ENCODE measurements around the gene GNPTG. TPM values are rescaled to one million over a fixed set of nuclear protein-coding genes. Genes with fewer than 3 reads are reported as not detected.

The GNPTG gene
- total RNA-seq, 2 experiments from 2014 or later = 19.2 to 19.7 TPM

DNA sequence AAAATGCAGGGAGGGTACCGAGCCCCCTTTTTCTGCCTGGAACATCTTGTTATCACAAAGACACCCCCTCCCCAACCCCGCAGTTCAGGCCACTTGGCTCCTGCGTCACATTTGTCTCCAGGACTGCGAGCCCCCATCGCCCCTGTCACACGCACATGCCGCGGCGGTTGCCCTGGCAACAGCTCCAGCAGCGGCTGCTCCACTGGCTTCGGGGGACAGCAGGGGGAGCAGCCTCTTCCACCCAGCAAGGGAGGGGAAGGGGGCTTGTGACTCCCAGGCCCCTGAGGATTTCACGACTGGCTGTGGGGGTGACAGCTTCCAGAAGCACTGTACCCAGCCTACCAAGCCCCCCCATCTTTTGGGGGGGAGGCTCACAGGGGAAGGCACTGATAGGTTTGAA is 15.7 kb upstream of the GNPTG start:
- Mint-ChIP-seq H3K4me3 (no peak overlapping the region), H3K27ac (no peak overlapping the region), H3K4me1 (peaks cover 16% of the 10 kb centered on the region), H3K9me3 (no peaks in the 10 kb centered on the region), H3K36me3 (no peaks in the 10 kb centered on the region), H3K27me3 (peaks cover 39% of the 10 kb centered on the region)
- peak; percentile 41 for DNase-seq

- Mint-ChIP-seq H3K4me1 (peaks cover 11% of the 10 kb centered on the region), H3K27ac (no peak overlapping the region), H3K4me3 (no peak overlapping the region), H3K36me3 (no peaks in the 10 kb centered on the region), H3K9me3 (no peaks in the 10 kb centered on the region), H3K27me3 (peaks cover 34% of the 10 kb centered on the region)
- DNase-seq = no peak
Measured at GRCh38 chr16:1336619-1337018, 15.1 kb upstream of the GNPTG start.

- H3K36me3 Mint-ChIP-seq = no peaks in the 10 kb centered on the region
- no peak overlapping the region for H3K4me3 Mint-ChIP-seq
- no peak overlapping the region for H3K27ac Mint-ChIP-seq
- no peaks in the 10 kb centered on the region for H3K9me3 Mint-ChIP-seq
- H3K4me1 Mint-ChIP-seq = peaks cover 11% of the 10 kb centered on the region
- no peak for DNase-seq
- H3K27me3 Mint-ChIP-seq = peaks cover 26% of the 10 kb centered on the region
Measured at GRCh38 chr16:1337486-1337885, 14.2 kb upstream of the GNPTG start.

- H3K27me3 Mint-ChIP-seq = peaks cover 21% of the 10 kb centered on the region
- H3K9me3 Mint-ChIP-seq = no peaks in the 10 kb centered on the region
- DNase-seq = peak; percentile 52
- no peak overlapping the region for H3K4me3 Mint-ChIP-seq
- no peaks in the 10 kb centered on the region for H3K36me3 Mint-ChIP-seq
- no peak overlapping the region for H3K27ac Mint-ChIP-seq
- H3K4me1 Mint-ChIP-seq = peaks cover 15% of the 10 kb centered on the region
Measured at GRCh38 chr16:1338119-1338730, 13.5 kb upstream of the GNPTG start.

GRCh38 chr16:1338855-1339675 is 12.7 kb upstream of the GNPTG start:
- no peaks in the 10 kb centered on the region for H3K36me3 Mint-ChIP-seq
- H3K4me3 Mint-ChIP-seq = no peak overlapping the region
- peaks cover 18% of the 10 kb centered on the region for H3K4me1 Mint-ChIP-seq
- H3K27me3 Mint-ChIP-seq = peaks cover 21% of the 10 kb centered on the region
- H3K27ac Mint-ChIP-seq = no peak overlapping the region
- DNase-seq = no peak
- H3K9me3 Mint-ChIP-seq = no peaks in the 10 kb centered on the region

DNA sequence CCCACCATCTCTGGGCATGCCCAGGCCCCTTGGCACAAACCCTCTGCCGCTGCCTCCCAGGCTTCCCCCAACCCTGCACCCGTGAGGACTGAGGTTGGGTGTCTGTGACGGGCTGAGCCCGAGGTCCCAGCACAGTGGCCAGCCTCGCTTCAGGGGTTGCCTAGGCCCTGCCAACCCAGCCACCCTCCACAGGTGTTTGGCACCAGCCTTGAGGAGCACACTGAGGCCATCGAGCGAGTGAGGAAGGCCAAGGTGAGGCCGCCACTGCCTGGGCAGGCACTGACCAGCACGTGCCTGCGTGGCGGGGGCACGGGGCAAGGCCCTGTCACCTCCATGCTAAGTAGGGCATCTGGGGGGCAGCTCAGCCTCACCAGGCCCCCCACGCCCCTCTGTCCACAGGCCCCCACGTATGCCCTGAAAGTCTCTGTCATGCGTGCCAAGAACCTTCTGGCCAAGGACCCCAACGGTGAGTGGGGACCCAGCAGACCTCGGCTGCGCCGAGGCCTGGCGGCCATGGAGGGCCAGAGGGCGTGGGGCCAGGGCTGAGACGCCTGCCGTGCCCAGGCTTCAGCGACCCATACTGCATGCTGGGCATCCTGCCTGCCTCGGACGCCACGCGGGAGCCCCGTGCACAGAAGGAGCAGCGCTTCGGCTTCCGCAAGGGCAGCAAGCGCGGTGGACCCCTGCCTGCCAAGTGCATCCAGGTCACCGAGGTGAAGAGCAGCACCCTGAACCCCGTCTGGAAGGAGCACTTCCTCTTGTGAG is 10.8 kb upstream of the GNPTG start:
- Mint-ChIP-seq H3K9me3 (no peaks in the 10 kb centered on the region), H3K36me3 (no peaks in the 10 kb centered on the region), H3K27me3 (peaks cover 2% of the 10 kb centered on the region), H3K4me3 (no peak overlapping the region), H3K27ac (no peak overlapping the region), H3K4me1 (peaks cover 16% of the 10 kb centered on the region)
- no peak for DNase-seq

DNA sequence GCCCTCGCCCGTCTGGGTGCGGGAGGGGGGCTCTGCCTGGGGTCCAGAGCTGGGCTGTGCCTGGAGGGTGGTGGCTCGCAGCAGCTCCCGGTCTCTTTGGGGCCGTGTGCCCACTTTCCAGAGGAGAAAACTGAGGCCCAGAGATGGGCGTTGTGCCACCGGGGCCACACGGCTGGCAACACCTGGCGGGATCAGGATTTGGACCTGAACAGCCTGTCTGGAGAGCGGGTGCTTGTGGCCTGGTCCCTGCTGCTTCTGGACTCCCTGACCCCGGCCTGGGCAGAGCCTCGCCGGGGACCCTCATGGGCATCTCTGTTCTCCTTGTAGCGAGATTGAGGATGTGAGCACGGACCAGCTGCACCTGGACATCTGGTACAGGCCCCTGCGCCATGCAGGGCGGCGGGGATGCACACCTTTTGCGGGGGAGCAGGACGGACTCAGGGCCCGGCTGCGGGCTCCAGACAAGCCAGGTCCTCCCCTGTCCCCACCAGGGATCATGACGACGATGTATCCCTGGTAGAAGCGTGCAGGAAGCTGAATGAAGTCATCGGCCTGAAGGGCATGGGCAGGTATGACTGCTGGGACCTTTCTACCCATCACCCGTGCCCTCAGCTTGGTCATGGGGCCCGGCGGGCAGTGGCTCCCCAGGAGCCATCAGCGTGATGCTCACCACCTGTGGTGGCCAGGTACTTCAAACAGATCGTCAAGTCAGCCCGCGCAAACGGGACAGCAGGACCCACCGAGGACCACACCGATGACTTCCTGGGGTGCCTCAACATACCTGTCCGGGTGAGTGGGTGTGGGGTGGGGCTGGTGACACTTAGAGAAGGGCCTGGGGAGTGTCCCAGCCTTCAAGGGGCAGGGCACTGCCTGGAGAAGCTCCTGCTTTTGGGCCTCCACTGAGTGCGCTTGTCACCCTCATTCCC is 10.0 kb upstream of the GNPTG start:
- no peak overlapping the region for H3K4me3 Mint-ChIP-seq

GRCh38 chr16:1342526-1343427 is 9.0 kb upstream of the GNPTG start:
- Mint-ChIP-seq H3K27me3 (no peaks in the 10 kb centered on the region), H3K36me3 (no peaks in the 10 kb centered on the region), H3K4me1 (peaks cover 16% of the 10 kb centered on the region), H3K4me3 (peak overlapping the region; percentile 47), H3K9me3 (no peaks in the 10 kb centered on the region), H3K27ac (no peak overlapping the region)
- peak; percentile 90 for DNase-seq

More for the DNA sequence above, 10.0 kb upstream of the GNPTG start:
- no peaks in the 10 kb centered on the region for H3K36me3 Mint-ChIP-seq
- no peaks in the 10 kb centered on the region for H3K9me3 Mint-ChIP-seq
- H3K27me3 Mint-ChIP-seq = no peaks in the 10 kb centered on the region
- no peak for DNase-seq
- H3K27ac Mint-ChIP-seq = no peak overlapping the region
- H3K4me1 Mint-ChIP-seq = peaks cover 16% of the 10 kb centered on the region

GRCh38 chr16:1343428-1344242 is 8.1 kb upstream of the GNPTG start:
- Mint-ChIP-seq H3K27ac (no peak overlapping the region), H3K27me3 (no peaks in the 10 kb centered on the region), H3K36me3 (no peaks in the 10 kb centered on the region), H3K4me1 (peaks cover 16% of the 10 kb centered on the region), H3K9me3 (no peaks in the 10 kb centered on the region), H3K4me3 (peak overlapping the region; percentile 43)
- no peak for DNase-seq

DNA sequence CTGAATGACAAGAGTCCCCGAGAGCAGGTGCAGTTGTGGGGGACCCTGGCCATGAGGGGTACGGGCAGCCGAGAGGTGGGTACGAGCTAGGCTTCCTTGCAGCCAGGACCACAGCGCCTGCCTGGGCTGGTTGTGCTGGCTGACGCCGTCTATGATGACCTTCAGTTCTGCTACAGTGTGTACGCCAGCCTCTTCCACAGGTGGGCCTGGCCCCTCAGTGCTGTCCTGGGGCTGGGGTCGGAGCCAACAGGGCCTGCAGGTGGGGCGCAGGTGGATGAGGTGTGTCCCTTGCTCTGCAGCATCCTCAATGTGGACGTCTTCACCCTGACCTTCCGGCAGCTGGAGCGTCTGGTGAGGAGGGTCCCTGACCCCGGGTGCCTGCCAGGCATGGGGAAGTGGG is 7.2 kb upstream of the GNPTG start:
- Mint-ChIP-seq H3K9me3 (no peaks in the 10 kb centered on the region), H3K36me3 (no peaks in the 10 kb centered on the region), H3K4me3 (no peak overlapping the region), H3K4me1 (peaks cover 16% of the 10 kb centered on the region), H3K27me3 (no peaks in the 10 kb centered on the region), H3K27ac (no peak overlapping the region)
- DNase-seq = no peak

GRCh38 chr16:1345087-1345486 is 6.6 kb upstream of the GNPTG start:
- Mint-ChIP-seq H3K36me3 (no peaks in the 10 kb centered on the region), H3K27ac (no peak overlapping the region), H3K9me3 (no peaks in the 10 kb centered on the region), H3K4me3 (no peak overlapping the region), H3K4me1 (peaks cover 16% of the 10 kb centered on the region), H3K27me3 (no peaks in the 10 kb centered on the region)
- no peak for DNase-seq

- H3K9me3 Mint-ChIP-seq = no peaks in the 10 kb centered on the region
- H3K27me3 Mint-ChIP-seq = no peaks in the 10 kb centered on the region
- peaks cover 2% of the 10 kb centered on the region for H3K36me3 Mint-ChIP-seq
- H3K27ac Mint-ChIP-seq = peak overlapping the region; percentile 42
- H3K4me1 Mint-ChIP-seq = peaks cover 22% of the 10 kb centered on the region
- DNase-seq = no peak
- no peak overlapping the region for H3K4me3 Mint-ChIP-seq
Measured at GRCh38 chr16:1345651-1346421, 5.9 kb upstream of the GNPTG start.
